HG03175 (cell line): Measurements from ENCODE around the gene MAFB.

Experiments
- ATAC-seq: cut with Tn5 transposase; IDR thresholded peaks from one replicate; pipeline ENCODE4 v1.9.1; 2021; ENCODE audit warnings: mild to moderate bottlenecking, moderate library complexity; ENCODE audit not compliant: unreplicated experiment

The MAFB gene

DNA sequence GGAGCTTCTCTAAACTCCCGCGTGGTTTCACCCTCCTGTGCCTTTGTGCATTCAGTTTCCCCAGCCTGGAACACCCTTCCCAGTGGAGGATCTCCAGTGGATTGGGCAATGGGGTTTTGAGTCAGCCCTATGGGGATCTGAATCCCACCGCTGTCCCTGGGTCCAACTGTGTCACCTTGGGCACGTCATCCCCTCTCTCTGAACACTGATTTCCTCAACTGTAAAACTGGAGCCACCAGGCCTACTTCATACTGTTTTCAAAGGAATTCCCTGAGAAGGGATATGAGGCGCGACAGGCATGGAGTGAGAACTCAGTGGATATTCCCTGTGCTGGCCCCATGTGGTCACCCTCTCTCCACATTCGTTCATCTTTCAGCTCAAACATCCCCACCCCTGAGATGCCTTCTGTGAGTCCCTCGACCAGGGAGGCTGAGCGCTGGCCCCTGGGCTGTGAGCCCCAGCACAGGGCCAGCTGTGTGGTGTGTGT lies 25.7 kb downstream of the MAFB start:
- no peak for ATAC-seq

DNA sequence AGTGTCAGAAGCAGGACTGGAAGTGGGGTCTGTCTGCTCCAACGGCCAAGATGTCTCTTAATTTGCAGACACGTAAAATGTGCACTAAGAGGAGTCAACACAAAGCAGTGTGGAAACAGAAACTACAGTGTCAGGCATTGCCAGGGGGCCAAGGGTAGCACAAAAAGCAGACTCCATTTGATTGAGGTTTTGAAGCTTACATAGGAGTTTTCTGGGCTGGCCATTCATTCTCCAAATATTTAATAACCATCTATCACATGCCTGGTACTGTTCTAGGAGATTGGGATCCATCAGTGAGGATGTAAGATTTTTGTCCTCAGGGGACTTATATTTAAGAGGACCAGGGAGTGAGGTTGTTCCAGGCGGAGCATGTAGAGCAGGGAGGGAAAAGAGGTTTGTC lies 29.5 kb downstream of the MAFB start:
- no peak for ATAC-seq

DNA sequence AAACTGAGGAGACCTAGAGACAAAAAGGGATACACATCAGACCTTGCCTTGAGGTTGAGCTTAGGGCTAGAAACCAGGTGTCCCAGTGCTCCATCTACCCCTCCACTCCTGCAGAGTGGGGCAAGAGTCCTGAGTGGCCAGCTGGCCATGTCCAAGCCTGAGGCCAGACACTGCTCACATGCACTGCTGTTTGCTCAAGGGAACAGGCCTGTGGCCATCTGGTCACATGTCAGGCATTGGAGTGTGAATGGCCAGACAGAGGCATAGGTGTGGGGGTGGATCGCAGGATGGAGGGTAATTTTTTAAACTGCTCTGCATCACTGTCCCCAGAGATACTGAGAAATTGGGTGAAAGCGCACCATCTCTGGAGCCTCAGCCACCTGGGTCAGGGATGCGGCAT lies 30.5 kb downstream of the MAFB start:
- ATAC-seq, result no peak

DNA sequence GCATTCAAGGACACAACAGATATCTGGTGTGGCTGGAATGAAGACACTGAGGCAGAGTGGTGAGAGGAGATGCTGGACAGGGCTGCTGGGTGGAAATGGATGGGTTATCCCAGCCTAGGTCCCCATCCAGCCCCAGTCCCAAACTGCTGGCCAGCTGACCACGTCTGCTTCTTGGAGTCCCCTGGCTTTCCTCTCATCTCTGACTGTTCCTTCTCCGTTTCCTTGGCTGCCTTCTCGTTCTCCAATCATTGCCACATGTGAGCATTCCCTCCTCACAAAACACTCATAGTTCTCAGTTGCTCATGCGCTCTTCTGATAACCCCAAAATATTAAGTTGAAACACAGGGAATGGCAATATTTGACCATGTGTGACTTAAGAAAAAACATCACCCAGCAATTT lies 31.5 kb downstream of the MAFB start:
- no peak for ATAC-seq

DNA sequence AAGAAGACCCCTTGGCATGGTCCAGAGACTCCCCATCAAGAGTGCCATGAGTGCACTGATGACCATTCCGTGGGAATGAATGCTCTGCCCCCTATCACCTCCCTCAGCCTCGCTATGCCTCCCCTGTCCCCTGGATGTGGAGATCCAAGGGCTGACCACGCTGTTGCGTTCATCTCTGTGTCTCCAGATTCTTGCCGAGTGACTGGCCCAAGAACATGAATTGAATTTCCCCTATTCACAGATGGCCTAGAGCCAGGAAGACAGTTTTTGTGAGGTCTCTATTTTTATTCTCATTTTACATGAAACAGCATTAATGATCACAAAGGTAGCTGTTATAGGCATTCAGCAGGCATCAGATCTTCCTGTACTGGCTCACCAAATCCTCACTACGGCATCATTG lies 33.6 kb downstream of the MAFB start:
- ATAC-seq, result no peak

DNA sequence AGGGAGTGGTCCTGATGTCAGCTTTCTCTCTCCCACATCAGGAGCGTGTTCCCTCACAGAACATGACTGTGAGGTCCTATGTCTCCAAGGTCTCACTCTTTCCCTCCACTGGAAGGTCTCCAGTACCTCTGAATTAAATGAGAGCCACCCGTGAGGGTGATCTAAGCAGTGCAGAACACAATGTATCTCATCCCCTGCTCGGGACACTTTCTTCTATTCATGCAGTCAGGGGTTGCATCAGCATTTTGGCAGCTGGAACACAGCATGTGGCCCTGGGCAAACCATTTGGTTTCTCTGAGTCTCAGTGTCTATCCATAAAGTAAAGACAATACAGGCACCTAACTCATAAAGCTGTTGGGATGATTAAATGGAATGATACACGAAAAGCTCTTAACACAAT lies 34.2 kb downstream of the MAFB start:
- ATAC-seq, result no peak

DNA sequence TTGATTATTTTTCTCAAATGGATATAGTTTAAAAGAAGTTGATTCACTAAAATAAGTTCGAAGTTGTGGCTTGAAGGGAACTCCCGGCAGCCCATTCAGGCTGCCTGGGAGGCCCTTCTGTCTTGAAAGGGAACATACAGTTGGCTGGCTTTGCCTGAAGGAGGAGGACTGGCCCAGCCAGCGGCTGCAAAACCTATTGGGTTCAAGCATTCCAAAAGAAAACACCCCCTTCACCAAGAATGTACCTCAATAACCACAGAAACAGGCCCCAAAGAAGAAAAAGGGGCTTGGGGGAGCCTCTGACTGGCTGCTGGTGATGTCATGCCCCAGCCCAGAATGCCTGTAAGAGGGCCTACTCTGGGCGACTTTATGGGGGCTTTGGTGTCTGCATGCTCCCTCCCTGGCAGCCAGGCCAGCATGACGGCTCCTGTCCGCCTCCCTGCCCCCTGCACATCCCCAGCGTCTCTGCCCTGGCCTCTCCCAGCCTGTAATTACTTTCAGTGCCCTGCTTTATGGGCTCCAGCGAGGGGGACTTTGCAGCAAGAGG lies 36.5 kb downstream of the MAFB start:
- ATAC-seq, result no peak

DNA sequence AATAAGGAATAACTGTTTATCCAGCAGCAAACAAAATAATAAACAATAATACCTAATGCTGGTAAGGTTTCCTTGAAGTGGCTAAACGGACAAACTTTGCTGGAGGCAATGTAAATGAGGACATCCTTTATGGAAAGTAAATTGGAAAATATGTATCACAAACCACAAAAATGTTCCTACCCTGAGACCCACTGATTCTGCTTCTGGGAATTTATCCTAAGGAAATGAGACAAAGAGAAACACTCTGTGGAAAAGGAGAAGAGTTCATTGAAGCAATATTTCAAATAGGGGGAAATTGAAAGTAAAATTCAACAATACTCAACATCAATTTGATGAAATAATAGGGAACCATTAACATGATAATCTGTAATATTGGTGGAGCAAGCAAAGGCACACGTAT lies 37.9 kb downstream of the MAFB start:
- ATAC-seq, result no peak

DNA sequence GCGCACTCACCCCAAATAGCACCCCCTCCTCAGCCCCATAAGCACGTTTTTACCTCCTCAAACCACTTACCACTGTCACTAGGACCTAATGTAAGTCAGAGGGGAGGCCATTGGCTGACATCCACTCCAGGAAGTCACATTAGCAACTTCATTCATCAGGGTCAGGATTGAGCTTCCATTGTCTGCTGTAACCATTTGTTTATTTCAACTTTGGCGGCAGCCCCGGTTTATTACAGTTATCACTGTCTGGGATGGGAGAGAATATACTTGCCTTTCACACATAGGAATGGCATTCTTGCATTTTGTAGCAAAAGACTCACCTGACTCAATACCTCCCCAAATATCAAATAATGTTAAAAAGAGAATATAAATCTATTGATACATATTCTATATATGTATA lies 38.3 kb downstream of the MAFB start:
- ATAC-seq, result no peak

DNA sequence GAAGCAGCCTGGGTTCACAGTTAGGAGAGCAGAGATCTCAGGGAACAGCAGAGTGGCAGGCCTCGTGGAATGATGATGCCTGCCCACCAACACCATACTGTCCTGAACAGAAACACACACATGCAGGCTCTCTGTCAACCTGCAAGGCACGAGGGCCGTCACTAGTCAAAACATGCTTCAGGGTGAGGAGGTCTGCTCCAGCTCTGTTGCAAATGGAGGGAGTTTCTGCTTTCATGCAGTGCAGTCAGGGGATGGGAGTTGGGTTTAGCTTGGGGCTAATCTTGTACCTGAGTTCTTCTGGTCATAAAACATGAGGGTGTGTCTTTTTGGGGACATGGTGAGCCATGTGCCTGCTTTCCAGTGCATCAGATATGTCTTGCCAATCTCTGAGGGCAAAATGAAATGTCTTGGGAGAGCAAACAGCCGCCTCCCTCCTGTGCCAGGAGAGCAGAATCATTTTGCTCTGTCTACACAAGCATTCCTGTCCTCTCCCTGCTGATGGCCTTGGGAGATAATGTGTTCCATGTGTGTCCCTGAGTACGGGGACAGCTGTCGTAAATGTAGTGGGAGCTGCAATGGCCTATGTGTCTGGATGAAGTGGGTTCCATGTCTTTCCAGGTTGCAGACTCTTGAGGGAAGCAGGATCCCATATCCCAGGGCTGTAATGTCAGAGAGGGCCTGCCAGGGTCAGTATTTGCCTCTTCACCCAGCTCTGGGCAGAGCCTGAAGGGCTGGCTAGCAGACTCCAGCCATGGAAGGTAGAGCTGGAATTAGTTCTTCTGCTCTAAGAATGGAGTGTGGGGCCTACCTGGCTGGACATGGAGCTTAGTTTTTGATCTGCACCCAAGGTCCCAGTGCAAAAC lies 40.6 kb downstream of the MAFB start:
- ATAC-seq, result no peak

DNA sequence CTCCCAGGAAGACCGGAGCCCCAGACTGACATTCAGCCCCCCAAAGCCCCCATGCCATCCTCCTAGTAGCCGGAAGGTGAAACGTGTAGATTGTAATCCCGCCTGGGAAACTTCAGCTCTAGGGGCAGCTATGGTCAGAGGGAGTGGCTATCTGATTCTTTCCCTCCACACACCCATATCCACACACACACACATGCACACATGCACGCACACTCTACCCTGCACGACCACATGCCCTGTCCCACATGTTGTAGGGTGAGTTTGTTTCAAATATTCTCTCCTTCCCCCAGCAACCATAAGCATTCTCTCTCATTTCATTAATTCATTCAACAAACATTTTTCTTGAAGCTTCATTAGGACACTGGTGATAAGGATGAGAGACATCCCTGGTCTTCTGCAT lies 42.2 kb downstream of the MAFB start:
- no peak for ATAC-seq

DNA sequence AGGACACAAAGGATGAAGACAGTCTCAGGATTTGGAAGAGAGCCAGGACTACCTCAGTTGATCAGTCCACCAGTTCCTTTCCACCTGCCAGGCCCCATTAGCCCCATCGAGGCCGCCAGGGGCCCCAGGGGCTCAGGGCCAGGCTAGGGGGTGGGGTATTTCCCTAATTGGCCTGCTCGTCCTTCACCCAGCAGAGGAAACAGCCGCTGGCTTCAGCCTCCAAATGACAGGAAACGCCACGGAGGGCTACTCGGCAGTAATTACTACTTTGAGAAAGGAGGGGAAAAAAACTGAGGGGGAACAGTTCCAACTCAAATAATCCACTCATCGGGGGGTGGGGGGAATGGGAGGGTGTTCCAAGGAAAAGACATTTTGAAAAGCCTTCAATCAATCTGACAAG lies 42.7 kb downstream of the MAFB start:
- no peak for ATAC-seq

DNA sequence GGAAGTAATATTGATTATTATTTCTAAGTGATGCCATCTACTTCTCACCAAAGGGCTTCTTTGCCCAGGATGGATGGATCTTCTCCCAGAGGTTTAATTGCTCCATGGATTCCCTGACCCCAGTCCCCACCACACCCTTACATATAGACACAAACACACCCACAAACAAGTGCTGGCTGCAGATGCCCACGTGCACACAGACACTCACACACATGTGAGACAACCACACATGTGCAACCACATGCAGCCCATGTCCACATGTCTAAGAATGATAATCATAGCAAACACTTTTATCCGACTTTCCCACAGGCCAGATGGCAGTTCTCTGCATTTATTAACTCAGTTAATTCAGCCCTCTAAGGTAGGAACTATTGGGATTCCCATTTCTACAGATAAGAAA lies 44.2 kb downstream of the MAFB start:
- no peak for ATAC-seq

DNA sequence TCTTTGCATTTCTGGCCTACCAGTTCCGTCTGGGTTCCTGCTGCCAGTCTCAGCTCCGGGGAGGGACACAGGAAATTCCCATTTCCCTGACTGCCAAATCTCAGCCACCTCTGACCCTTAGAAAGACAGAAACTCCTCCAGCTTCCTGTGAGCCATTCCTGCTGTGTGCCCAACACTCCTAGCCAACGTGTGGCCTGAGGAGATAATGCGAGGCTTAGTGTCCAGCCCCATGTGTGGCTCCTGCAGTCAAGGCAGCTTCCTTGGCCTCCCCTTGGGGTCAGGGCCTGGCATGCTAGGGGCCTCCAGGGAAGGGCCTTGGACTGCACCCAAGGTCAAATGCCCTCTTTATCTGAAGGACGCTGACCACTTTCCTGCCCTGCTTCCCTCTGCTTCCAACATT lies 45.1 kb downstream of the MAFB start:
- ATAC-seq, result no peak

DNA sequence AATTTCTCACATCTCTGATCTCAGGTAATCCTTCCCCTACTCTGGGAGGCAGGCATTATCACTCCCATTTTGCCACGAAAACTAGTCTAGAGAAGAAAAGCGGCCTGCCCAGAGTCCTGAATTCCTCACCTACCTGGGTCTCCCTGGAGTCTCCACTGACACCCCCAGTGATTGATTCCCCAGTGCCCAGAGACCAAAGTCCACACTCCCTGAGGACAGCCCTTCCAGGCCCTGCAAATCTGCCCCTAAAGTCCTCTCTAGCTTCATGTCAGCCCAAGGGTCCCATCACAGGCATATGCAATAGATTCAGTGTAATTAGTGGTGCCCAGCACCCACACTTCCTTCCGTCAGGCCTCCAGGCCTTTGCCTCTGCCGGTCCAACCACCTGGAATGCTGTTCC lies 47.2 kb downstream of the MAFB start:
- ATAC-seq, result no peak

DNA sequence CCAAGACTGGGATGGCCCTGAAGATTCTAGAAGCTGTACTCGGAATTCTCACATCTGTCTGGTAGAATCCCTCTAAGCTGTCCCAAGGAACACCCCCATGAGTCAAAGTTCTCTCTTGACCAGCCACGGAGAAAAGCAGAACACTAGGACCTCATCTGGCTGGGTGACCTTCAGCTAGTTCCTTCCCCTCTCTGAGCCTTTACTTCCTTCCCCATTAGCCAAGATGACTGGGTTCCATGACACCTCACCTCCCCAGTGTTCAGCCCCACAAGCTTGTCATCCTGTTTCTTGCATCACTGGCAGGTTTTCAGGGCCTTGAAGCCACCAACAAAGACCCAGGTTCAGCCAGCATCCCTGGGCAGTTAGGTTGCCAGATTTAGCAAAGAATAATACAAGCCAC lies 47.8 kb downstream of the MAFB start:
- no peak for ATAC-seq

DNA sequence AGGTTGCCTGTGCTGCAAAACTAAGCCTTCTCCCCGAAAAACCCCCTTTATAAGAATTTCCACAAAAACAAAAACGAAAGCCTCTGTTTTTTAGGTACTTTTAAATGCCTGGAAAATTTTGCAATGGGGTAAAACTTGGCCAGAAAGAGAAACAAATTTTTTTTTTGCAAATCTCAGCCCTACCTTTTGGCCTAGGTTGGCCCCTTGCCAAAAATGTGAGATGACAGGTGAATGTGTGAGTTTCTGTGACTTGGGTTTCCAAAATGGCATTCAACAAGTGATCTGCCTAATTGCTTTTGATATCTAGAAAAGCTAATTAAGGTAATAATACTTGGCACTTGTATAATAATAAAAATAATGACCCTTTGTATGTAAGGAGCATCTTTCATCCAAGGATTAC lies 48.4 kb downstream of the MAFB start:
- no peak for ATAC-seq

DNA sequence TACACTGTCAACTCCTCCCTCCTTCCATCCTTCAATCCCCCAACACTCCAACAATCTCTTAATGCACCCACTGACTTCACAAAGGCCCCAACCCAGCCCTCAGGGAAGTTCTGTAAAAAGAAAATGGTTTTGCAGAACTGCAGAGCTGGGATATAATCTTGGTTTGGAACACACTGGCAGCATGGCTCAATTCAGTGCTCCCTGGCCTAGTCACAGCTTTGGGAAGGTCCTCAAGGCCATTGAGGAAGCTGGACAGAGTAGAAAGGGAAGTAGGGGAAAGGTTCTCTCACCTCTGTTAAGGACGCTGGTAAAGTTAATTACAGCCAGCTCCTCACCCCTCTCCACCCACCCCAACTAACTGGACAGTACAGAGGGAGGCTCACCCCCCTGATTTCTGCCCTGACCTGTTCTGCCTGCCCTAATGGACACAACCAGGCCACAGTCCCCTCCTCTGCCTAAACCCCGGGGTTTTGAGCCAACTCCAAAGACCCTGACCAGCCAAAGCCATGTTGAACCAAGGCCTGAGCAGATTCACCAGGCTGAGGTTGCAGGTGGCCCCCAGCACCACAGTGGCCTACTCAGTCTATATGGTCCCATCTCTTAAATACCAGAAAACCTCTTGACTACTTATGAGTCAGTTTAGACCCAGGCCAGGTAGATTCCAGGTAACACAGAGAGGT lies 49.2 kb downstream of the MAFB start:
- ATAC-seq, result no peak

DNA sequence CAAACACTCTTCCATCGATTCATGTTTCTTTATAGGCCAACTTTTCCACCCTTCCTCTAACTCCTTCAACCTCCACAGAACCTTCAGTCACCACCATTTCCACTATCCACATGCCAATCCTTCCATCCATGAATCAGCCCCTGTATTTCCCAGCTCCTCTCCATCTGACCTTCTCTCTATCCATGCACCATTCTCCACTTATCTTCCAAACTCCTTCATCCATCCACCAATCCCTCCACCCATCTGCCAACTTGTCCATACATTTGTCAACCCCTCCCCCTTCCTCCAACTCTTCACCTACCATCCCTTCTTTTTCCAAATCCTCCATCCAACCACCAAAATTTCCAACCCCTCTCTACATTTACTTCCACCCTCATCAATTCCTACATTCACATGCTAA lies 49.9 kb downstream of the MAFB start:
- no peak for ATAC-seq

DNA sequence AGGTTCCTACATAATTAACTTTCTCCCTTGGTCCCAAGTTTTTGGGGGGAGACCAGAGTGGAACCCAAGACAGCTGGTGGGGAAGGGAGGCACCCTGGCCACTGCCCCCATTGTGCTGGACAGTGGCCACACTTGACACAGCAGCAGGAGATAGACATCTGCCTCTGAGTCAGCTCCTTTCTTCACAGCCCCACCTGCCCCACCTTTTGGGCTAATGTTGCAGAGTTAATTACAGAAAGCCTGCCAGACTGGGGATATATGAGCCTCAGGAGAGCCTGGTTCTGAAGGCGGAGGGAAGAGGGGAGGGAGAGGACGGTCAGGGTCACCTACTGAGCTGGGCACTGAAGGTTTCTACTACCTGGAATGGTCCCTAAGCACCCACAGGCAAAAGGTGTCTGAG lies 50.6 kb downstream of the MAFB start:
- no peak for ATAC-seq

DNA sequence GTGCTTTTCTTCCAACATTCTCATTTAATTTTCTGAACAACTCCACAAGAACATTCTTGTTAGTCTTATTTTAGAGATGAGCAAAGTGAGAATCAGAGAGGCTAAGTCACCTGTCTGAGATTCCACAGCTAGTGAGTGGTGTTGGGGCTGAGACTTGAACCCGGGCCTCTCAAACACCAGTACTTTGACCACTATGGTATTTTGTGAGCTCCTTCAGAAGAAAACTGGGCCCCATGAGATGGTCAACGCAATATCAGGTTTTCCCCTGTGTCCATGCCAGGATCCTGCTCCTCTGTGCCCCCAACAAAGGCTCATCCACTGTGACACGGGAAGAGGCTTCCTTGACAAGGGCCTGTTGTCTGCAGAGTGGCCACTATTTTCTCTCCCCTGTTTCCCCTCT lies 51.9 kb downstream of the MAFB start:
- ATAC-seq, result no peak

DNA sequence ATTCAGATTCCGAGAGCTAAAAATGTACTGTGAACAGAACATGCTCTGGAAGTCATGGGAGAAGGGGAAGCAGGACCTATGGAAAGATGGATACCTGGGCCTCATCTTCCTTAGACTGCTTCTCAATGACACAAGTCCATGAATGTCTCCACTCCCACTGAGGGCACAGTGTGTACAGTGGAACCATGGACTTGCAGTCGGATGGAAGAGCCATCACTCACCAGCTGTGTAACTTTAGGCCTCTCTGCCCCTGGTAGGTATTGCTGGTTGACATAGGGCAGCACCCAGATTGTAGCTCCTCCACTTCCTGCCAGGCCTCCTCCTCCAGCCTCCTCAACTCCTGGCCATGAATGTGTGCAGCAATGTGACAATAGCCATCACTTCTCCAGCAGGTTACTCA lies 52.5 kb downstream of the MAFB start:
- ATAC-seq, result no peak
